C4-2B (cell line): ENCODE data around the gene RSPH10B.
"Not testable (repeated sequence)": the region's sequence is repeated elsewhere in the genome, so short reads cannot be mapped to it uniquely, and the experiment has no call there.

ENCODE experiments used
- H3K27ac ChIP-seq: fragments of 450-650 bp; 2 replicates; pipeline ENCODE4 v1.5.1; 2017
- ZFX ChIP-seq: fragments of 450-650 bp; IDR thresholded peaks from 2 replicates; pipeline ENCODE4 v1.6.1; 2017
- TF ChIP-seq, protein P1 (sequence below): fragments of 450-650 bp; conservative IDR thresholded peaks from 2 replicates; pipeline ENCODE4 v1.5.1; 2017; ENCODE audit warnings: mild to moderate bottlenecking

The RSPH10B gene

DNA sequence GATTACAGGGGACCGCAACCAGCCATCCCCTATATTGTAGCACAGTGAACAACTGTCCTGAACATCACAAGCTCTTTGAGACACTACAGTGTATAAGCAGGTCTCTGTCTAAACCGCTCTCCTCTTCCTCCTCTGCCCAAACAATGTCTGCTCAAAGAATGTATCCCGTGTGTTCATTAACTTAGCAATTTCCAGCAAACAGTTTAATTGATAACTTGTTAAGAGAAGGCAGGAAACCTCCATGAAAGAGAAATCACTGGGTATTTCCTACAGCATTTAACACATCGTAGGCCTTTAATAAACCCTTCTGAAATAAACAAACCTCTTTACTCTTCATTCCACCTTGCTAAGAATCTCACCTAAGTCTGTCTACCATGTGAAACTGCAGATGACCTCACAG is 36.9 kb upstream of the RSPH10B start:
- no peak for TF ChIP-seq ZFX
- TF ChIP-seq, protein P1, sequence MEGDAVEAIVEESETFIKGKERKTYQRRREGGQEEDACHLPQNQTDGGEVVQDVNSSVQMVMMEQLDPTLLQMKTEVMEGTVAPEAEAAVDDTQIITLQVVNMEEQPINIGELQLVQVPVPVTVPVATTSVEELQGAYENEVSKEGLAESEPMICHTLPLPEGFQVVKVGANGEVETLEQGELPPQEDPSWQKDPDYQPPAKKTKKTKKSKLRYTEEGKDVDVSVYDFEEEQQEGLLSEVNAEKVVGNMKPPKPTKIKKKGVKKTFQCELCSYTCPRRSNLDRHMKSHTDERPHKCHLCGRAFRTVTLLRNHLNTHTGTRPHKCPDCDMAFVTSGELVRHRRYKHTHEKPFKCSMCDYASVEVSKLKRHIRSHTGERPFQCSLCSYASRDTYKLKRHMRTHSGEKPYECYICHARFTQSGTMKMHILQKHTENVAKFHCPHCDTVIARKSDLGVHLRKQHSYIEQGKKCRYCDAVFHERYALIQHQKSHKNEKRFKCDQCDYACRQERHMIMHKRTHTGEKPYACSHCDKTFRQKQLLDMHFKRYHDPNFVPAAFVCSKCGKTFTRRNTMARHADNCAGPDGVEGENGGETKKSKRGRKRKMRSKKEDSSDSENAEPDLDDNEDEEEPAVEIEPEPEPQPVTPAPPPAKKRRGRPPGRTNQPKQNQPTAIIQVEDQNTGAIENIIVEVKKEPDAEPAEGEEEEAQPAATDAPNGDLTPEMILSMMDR: no peak
- no peak overlapping the region for H3K27ac ChIP-seq

DNA sequence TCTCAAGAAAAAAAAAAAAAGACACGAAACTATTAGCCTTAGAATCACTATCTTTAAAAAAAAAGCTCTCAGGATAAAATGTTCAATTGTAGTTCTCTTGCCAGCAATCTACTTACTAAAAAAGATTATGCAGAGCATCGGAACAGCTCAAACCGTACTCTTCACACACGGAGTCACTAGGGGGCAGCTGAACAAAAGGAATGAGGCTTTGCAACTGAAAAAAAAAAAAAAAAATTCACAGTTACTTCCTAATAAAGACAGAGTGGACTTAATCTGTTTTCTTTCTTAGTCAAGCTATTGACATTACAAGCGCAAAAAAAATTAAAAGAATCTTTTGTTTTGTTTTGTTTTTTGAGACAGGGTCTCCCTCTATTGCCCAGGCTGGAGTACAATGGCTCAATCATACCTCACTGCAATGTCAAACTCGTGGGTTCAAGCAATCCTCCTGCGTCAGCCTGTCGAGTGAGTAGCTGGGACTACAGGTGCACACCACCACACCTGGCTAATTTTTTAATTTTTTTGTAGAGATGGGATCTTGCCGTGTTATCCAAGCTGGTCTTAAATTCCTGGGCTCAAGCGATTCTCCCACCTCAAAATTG is 26.8 kb upstream of the RSPH10B start:
- TF ChIP-seq, protein P1: peak; percentile 82
- TF ChIP-seq ZFX: no peak
- peak overlapping the region; percentile 25; the same call in 1 of the 2 replicates for H3K27ac ChIP-seq

- not testable (repeated sequence) for H3K27ac ChIP-seq
These were observed 16.6 kb upstream of the RSPH10B start for GRCh38 chr7:5987061-5987460.

GRCh38 chr7:5979680-5980314 is 9.3 kb upstream of the RSPH10B start:
- H3K27ac ChIP-seq: not testable (repeated sequence)

GRCh38 chr7:5973580-5973979 is 3.1 kb upstream of the RSPH10B start:
- not testable (repeated sequence) for H3K27ac ChIP-seq

DNA sequence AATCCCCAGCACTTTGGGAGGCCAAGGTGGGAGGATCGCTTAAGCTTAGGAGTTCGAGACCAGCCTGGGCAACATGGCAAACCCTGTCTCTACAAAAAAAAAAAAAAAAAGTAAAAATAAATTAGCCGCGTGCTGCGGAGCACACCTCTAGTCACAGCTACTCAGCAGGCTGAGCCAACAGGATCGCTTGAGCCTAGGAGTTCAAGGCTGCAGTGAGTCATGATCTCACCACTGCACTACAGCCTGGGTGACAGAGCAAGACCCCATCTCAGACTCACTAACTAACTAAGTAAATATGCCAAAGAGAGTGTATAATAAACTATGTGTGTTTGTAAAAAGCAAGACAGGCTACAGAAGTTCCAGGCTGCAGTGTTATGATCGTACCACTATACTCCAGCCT is 6.7 kb downstream of the RSPH10B start:
- H3K27ac ChIP-seq: not testable (repeated sequence)

- not testable (repeated sequence) for H3K27ac ChIP-seq
These were observed 7.3 kb downstream of the RSPH10B start for GRCh38 chr7:5963205-5963604.

GRCh38 chr7:5934945-5935450 is 35.5 kb downstream of the RSPH10B start:
- H3K27ac ChIP-seq: not testable (repeated sequence)

- H3K27ac ChIP-seq: not testable (repeated sequence)
These were observed 38.4 kb downstream of the RSPH10B start for GRCh38 chr7:5931905-5932644.

DNA sequence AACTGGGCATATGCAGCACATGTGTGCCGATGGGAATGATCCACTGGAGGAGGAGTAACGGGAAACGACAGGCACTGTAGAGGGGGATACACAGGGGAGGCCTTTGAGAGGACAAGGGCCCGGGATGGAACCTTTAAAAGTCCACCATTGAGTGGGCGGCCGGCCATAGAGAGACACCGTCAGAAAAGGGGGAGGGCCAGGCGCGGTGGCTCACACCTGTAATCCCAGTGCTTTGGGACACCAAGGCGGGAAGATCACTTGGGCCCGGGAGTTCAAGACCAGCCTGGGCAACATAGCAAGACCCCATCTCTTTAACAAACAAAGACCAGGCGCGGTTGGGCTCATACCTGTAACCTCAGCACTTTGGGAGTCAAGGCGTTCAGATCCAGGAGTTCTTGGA is 39.2 kb downstream of the RSPH10B start:
- H3K27ac ChIP-seq: not testable (repeated sequence)

- H3K27ac ChIP-seq: not testable (repeated sequence)
These were observed 40.2 kb downstream of the RSPH10B start for GRCh38 chr7:5930290-5930689.

GRCh38 chr7:5926263-5926870 is 44.1 kb downstream of the RSPH10B start:
- H3K27ac ChIP-seq: not testable (repeated sequence)

DNA sequence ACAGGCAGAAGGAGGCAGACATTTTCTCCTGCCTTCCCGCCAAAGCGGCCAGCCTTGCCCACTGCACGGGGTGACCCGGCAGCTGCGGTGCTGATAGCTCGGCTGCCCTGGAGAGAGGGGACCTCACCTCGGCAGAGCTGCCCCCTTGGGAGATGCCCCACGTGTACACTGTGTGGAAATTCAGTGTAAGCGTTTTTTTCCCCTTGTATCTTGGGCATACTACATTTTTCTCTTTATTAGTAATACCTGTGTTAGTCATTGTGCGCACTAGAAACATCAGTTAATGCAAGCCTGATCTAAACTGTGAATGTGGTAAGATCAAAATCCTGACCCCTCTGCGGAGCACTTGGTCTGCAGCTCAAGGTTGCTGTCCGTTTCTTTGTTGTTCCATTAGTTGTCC is 45.9 kb downstream of the RSPH10B start:
- H3K27ac ChIP-seq: not testable (repeated sequence)

DNA sequence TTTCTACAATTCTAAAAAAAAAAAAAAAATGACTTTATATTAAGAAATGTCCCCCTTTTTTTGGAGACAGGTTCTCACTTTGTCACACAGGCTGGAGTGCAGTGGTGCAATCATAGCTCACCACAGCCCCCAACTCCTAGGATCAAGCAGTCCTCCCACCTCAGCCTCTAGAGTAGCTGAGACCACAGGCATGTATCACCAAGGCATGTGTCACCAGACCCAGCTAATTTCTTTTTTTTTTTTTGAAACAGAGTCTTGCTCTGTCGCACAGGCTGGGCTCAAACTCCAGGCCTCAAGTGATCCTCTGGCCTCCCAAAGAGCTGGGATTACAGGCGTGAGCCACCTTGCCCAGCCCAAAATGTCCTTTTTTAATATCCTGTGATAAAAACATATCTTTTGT is 46.3 kb downstream of the RSPH10B start:
- H3K27ac ChIP-seq: not testable (repeated sequence)

- H3K27ac ChIP-seq: not testable (repeated sequence)
These were observed 54.0 kb downstream of the RSPH10B start for GRCh38 chr7:5916529-5916928.

DNA sequence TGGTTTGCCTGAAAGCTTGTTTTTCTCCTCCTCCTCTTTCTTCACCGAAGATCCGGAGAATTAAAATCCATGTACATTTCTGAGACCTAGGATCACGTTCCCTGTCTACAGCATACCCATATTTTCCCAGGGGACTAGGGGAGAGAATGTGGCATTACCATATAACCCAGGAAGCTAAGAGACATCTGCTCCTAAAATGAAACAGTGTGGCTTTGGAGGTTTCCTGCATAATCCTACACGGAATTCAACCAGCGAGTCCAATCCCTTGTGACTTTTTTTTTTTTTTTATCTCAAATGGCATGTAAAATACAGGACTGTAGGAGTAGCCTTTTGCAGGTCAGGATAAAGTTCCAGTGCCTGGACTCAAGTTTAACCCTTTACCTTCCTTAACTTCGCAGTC is 61.7 kb downstream of the RSPH10B start:
- not testable (repeated sequence) for H3K27ac ChIP-seq

DNA sequence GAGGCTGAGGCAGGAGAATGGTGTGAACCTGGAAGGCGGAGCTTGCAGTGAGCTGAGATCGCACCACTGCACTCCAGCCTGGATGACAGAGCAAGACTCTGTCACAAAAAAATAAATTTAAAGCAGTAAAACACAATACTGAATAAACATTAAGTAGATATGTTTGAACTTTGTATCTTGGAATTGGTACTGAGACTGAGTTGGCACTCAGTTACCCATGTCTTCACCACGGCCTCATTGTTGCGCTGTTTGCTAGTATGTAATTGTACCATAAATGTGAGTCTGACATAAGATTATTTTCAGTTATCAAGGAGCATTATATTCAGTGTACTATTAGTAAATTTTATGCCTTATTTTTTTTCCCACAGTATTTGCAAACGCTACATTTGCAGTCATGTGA is 65.8 kb downstream of the RSPH10B start:
- not testable (repeated sequence) for H3K27ac ChIP-seq

DNA sequence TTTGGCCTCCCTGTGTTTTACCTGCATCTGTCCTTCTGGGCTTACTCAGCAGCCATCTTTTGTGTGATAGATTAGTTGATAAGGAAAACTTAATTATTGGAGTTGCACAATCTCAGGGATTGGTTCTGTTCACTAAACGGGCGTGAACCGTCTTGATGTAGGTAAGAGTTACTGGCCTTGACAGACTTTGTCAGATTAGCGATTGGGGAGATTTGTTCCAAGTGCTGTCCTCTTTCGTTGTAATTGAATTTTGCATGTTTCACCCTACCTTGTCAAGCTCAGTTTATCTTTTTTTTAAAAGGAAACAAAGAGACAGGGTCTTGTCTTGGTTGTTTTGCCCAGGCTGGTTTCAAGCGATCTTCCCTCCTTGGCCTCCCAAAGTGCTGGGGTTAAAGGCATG is 67.5 kb downstream of the RSPH10B start:
- H3K27ac ChIP-seq: not testable (repeated sequence)
